ENCODE measurements around the gene PCA3. TPM values are rescaled to one million over a fixed set of nuclear protein-coding genes. Genes with fewer than 3 reads are reported as not detected.

Gene PCA3
- total RNA-seq, 1 donor from 2014 or later, result not detected

GRCh38 chr9:76766126-76766525 lies 1.9 kb downstream of the PCA3 start:
- no peaks in the 10 kb centered on the region for H3K36me3 Mint-ChIP-seq
- peaks cover 23% of the 10 kb centered on the region for H3K27me3 Mint-ChIP-seq
- H3K4me3 Mint-ChIP-seq, result no peak overlapping the region
- no peaks in the 10 kb centered on the region for H3K4me1 Mint-ChIP-seq (ENCODE audit: unreplicated experiment)
- H3K9me3 Mint-ChIP-seq, result no peaks in the 10 kb centered on the region
- DNase-seq (ENCODE audit: extremely low spot score, unreplicated experiment), result no peak
- TF ChIP-seq, protein P1, sequence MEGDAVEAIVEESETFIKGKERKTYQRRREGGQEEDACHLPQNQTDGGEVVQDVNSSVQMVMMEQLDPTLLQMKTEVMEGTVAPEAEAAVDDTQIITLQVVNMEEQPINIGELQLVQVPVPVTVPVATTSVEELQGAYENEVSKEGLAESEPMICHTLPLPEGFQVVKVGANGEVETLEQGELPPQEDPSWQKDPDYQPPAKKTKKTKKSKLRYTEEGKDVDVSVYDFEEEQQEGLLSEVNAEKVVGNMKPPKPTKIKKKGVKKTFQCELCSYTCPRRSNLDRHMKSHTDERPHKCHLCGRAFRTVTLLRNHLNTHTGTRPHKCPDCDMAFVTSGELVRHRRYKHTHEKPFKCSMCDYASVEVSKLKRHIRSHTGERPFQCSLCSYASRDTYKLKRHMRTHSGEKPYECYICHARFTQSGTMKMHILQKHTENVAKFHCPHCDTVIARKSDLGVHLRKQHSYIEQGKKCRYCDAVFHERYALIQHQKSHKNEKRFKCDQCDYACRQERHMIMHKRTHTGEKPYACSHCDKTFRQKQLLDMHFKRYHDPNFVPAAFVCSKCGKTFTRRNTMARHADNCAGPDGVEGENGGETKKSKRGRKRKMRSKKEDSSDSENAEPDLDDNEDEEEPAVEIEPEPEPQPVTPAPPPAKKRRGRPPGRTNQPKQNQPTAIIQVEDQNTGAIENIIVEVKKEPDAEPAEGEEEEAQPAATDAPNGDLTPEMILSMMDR (conservative IDR thresholded peaks at IDR 0.05), result no peak
- no peak overlapping the region for H3K27ac Mint-ChIP-seq

DNA sequence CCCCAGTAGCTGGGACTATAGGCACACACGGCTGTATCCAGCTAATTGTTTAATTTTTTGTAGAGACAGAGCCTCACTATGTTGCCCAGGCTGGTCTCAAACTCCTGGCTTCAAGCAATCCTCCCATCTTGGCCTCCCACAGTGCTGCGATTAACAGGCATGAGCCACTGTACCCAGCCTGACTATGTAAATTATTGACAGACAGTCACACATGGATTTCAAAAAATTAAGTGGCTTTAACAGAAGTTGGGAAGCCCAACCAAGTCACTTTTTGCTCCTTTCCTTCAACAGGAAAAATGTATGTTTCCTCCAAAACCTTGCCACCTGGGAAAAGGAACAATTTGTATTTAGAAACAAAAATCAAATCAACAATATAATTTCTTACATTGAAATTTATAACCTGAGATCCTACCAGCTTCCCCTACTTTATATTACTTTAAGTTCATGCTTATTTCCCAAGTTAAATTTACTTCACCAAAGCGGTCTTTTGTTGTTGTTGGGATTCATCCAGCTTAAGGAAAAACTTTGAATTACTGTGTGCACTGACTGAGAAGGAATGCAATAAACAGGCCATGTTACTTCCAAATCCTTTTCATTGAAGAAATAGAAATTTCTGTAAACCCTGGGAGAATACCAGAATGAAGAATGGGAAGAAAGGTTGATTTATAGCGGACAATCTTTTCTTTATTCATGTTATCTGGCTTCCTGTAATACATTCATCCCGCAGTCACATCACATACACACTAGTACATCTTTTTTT lies 8.6 kb downstream of the PCA3 start:
- no peak overlapping the region for H3K27ac Mint-ChIP-seq
- no peak for DNase-seq (ENCODE audit: extremely low spot score, unreplicated experiment)
- no peaks in the 10 kb centered on the region for H3K36me3 Mint-ChIP-seq
- no peaks in the 10 kb centered on the region for H3K9me3 Mint-ChIP-seq
- H3K27me3 Mint-ChIP-seq, result peaks cover 10% of the 10 kb centered on the region
- TF ChIP-seq, protein P1 (conservative IDR thresholded peaks at IDR 0.05), result no peak
- H3K4me3 Mint-ChIP-seq, result no peak overlapping the region
- H3K4me1 Mint-ChIP-seq (ENCODE audit: unreplicated experiment), result no peaks in the 10 kb centered on the region

DNA sequence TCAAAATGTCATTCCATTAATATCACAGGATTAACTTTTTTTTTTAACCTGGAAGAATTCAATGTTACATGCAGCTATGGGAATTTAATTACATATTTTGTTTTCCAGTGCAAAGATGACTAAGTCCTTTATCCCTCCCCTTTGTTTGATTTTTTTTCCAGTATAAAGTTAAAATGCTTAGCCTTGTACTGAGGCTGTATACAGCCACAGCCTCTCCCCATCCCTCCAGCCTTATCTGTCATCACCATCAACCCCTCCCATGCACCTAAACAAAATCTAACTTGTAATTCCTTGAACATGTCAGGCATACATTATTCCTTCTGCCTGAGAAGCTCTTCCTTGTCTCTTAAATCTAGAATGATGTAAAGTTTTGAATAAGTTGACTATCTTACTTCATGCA lies 20.6 kb downstream of the PCA3 start:
- TF ChIP-seq, protein P1 (conservative IDR thresholded peaks at IDR 0.05), result no peak
- Mint-ChIP-seq H3K9me3 (no peaks in the 10 kb centered on the region), H3K36me3 (no peaks in the 10 kb centered on the region), H3K27ac (no peak overlapping the region), H3K27me3 (peaks cover 5% of the 10 kb centered on the region), H3K4me3 (no peak overlapping the region), H3K4me1 (ENCODE audit: unreplicated experiment) (no peaks in the 10 kb centered on the region)
- DNase-seq (ENCODE audit: extremely low spot score, unreplicated experiment), result no peak

DNA sequence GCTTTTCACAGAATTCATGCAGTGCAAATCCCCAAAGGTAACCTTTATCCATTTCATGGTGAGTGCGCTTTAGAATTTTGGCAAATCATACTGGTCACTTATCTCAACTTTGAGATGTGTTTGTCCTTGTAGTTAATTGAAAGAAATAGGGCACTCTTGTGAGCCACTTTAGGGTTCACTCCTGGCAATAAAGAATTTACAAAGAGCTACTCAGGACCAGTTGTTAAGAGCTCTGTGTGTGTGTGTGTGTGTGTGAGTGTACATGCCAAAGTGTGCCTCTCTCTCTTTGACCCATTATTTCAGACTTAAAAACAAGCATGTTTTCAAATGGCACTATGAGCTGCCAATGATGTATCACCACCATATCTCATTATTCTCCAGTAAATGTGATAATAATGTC lies 21.3 kb downstream of the PCA3 start:
- no peak overlapping the region for H3K4me3 Mint-ChIP-seq

DNA sequence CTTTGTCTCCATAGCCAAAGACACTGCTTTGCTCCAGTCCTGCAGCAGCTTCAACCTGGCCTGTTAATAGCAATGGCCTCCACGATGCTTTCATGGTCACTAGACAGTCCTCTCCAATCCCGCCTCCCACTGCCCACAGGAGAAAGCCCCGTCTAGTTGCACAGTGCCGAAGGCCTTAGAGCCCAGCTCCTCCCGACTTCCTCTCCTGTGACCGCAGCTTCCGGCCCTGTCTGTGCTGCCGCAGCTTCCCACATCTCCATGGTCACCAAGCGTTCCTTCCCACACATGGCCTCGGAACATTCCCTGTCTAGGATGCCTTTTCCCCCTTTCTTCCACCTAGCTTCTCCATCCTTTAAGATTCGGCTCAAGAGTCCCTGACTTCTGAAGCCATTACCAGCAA lies 23.4 kb downstream of the PCA3 start:
- Mint-ChIP-seq H3K36me3 (no peaks in the 10 kb centered on the region), H3K4me1 (ENCODE audit: unreplicated experiment) (no peaks in the 10 kb centered on the region), H3K4me3 (no peak overlapping the region), H3K27ac (no peak overlapping the region), H3K27me3 (peaks cover 5% of the 10 kb centered on the region), H3K9me3 (no peaks in the 10 kb centered on the region)
- TF ChIP-seq, protein P1 (conservative IDR thresholded peaks at IDR 0.05), result no peak
- no peak for DNase-seq (ENCODE audit: extremely low spot score, unreplicated experiment)

More for the DNA sequence above, 21.3 kb downstream of the PCA3 start:
- no peak for DNase-seq (ENCODE audit: extremely low spot score, unreplicated experiment)
- Mint-ChIP-seq H3K9me3 (no peaks in the 10 kb centered on the region), H3K27ac (no peak overlapping the region), H3K36me3 (no peaks in the 10 kb centered on the region), H3K4me1 (ENCODE audit: unreplicated experiment) (no peaks in the 10 kb centered on the region), H3K27me3 (peaks cover 5% of the 10 kb centered on the region)
- TF ChIP-seq, protein P1 (conservative IDR thresholded peaks at IDR 0.05), result no peak

Data from type B pancreatic cell (in vitro differentiated cells).